ENCODE data around the gene DPH2.

DNA sequence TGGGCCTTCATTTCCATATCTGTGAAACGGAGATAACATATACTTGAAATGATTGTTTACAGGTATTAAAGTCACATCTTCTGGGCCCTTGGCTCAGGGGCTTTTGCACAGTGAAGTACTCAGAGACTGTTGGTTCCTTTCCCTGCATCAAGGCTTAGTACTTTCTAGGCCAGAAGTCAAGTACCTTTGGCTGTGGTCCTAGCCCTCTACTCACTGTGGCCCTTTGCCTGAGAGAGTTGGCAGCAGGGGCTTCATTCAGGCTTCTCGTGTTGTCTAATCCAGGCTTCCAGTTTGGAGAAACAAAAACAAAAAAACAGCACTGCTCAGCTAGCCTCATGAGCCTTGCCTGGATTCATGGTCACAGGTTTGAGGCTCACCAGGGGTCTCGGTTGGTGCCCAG is 8.1 kb upstream of the DPH2 start:
- TF ChIP-seq, protein P1, sequence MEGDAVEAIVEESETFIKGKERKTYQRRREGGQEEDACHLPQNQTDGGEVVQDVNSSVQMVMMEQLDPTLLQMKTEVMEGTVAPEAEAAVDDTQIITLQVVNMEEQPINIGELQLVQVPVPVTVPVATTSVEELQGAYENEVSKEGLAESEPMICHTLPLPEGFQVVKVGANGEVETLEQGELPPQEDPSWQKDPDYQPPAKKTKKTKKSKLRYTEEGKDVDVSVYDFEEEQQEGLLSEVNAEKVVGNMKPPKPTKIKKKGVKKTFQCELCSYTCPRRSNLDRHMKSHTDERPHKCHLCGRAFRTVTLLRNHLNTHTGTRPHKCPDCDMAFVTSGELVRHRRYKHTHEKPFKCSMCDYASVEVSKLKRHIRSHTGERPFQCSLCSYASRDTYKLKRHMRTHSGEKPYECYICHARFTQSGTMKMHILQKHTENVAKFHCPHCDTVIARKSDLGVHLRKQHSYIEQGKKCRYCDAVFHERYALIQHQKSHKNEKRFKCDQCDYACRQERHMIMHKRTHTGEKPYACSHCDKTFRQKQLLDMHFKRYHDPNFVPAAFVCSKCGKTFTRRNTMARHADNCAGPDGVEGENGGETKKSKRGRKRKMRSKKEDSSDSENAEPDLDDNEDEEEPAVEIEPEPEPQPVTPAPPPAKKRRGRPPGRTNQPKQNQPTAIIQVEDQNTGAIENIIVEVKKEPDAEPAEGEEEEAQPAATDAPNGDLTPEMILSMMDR (IDR thresholded peaks at IDR 0.05; ENCODE audit: low read depth, low read length), result no peak
- TF ChIP-seq EZH2phosphoT487 (IDR thresholded peaks at IDR 0.05; ENCODE audit: low read depth), result no peak
